Stimulated activated CD4-positive, alpha-beta T cell treated with anti-CD3 and anti-CD28 coated beads, Interleukin-15, amount 100 ng/mL, for 1 hour (primary cell): ENCODE measurements around the gene OTUD6A.

ENCODE experiments used
- DNase-seq, 2 donors: peaks; one replicate each; pipeline ENCODE4 v3.0.0-alpha.2; 2020; ENCODE audit warnings: low read depth in 1 of 2, low spot score in 1 of 2

Gene OTUD6A

GRCh38 chrX:70062076-70062475 lies at the start of gene OTUD6A:
TSS of gene OTUD6A (plus strand) at chrX:70062457. CDS start at chrX:70062525, 68 bp downstream.
- DNase-seq, result no peak

- DNase-seq, result no peak
Observed at GRCh38 chrX:70012756-70013155, 49.5 kb upstream of the OTUD6A start.

GRCh38 chrX:70013466-70014381 lies 48.5 kb upstream of the OTUD6A start:
- DNase-seq, result no peak

GRCh38 chrX:70016513-70016912 lies 45.7 kb upstream of the OTUD6A start:
- no peak for DNase-seq

GRCh38 chrX:70022616-70023015 lies 39.6 kb upstream of the OTUD6A start:
- DNase-seq, result no peak

GRCh38 chrX:70025464-70025863 lies 36.8 kb upstream of the OTUD6A start:
- DNase-seq, result no peak

- DNase-seq, result no peak
Observed at GRCh38 chrX:70026112-70026850, 36.0 kb upstream of the OTUD6A start.

- no peak for DNase-seq
Observed at GRCh38 chrX:70026851-70027200, 35.4 kb upstream of the OTUD6A start.

GRCh38 chrX:70029863-70030262 lies 32.4 kb upstream of the OTUD6A start:
- DNase-seq, result no peak

- peak in 1 of 2 donors; percentile 9 for DNase-seq
Observed at GRCh38 chrX:70030301-70030767, 31.9 kb upstream of the OTUD6A start.

GRCh38 chrX:70032792-70033191 lies 29.5 kb upstream of the OTUD6A start:
- no peak for DNase-seq

GRCh38 chrX:70033348-70034051 lies 28.8 kb upstream of the OTUD6A start:
- DNase-seq, result no peak

GRCh38 chrX:70034646-70035045 lies 27.6 kb upstream of the OTUD6A start:
- no peak for DNase-seq

- DNase-seq, result no peak
Observed at GRCh38 chrX:70038515-70038914, 23.7 kb upstream of the OTUD6A start.

- DNase-seq, result no peak
Observed at GRCh38 chrX:70038951-70039350, 23.3 kb upstream of the OTUD6A start.

GRCh38 chrX:70039758-70040157 lies 22.5 kb upstream of the OTUD6A start:
- DNase-seq, result no peak

GRCh38 chrX:70041993-70042392 lies 20.3 kb upstream of the OTUD6A start:
- DNase-seq, result no peak

GRCh38 chrX:70042399-70043371 lies 19.6 kb upstream of the OTUD6A start:
- no peak for DNase-seq

- no peak for DNase-seq
Observed at GRCh38 chrX:70043685-70044084, 18.6 kb upstream of the OTUD6A start.

- no peak for DNase-seq
Observed at GRCh38 chrX:70044541-70045245, 17.6 kb upstream of the OTUD6A start.
